ENCODE measurements around the gene SLC8A3. TPM values are rescaled to one million over a fixed set of nuclear protein-coding genes. Genes with fewer than 3 reads are reported as not detected.

The SLC8A3 gene
- total and polyA plus RNA-seq, 9 of the 15 experiments (the other 6 are each of a cell fraction or from before 2014, with no cell fraction given), result not detected

DNA sequence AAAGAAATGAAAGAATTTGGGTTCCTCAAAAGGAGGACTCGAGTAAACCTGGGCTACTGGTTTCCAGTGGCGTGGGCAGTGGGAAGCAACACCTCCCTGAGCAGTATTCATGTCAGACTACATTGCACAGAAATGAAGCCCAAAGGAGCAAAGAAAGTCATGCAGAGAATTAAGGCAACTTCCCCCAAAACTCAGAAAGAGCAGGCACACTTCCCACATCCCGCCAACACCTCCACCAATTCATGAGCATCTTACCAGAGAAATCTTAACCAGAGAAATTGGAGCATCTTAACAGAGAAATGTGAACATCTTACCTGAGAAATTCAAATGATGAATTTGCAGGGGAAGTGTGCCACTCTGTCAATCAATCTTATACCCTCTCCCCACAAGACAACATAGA lies 36.7 kb downstream of the SLC8A3 start (continued):
- TF ChIP-seq, protein P1, sequence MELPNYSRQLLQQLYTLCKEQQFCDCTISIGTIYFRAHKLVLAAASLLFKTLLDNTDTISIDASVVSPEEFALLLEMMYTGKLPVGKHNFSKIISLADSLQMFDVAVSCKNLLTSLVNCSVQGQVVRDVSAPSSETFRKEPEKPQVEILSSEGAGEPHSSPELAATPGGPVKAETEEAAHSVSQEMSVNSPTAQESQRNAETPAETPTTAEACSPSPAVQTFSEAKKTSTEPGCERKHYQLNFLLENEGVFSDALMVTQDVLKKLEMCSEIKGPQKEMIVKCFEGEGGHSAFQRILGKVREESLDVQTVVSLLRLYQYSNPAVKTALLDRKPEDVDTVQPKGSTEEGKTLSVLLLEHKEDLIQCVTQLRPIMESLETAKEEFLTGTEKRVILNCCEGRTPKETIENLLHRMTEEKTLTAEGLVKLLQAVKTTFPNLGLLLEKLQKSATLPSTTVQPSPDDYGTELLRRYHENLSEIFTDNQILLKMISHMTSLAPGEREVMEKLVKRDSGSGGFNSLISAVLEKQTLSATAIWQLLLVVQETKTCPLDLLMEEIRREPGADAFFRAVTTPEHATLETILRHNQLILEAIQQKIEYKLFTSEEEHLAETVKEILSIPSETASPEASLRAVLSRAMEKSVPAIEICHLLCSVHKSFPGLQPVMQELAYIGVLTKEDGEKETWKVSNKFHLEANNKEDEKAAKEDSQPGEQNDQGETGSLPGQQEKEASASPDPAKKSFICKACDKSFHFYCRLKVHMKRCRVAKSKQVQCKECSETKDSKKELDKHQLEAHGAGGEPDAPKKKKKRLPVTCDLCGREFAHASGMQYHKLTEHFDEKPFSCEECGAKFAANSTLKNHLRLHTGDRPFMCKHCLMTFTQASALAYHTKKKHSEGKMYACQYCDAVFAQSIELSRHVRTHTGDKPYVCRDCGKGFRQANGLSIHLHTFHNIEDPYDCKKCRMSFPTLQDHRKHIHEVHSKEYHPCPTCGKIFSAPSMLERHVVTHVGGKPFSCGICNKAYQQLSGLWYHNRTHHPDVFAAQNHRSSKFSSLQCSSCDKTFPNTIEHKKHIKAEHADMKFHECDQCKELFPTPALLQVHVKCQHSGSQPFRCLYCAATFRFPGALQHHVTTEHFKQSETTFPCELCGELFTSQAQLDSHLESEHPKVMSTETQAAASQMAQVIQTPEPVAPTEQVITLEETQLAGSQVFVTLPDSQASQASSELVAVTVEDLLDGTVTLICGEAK (IDR thresholded peaks at IDR 0.05), result no peak
- TF ChIP-seq, protein P1 (CRISPR knock-in tag; IDR thresholded peaks at IDR 0.05), result no peak
- TF ChIP-seq PCBP1 (IDR thresholded peaks at IDR 0.05; ENCODE audit: low read depth, low read length, poor library complexity, severe bottlenecking), result no peak
